Spleen (tissue), 7 donors: Measurements from ENCODE around the gene SOWAHA.

Experiments
- CTCF ChIP-seq, 11 experiments: fragments of 200-600 bp in 7 of 11; fragments of 450-650 bp in 4 of 11; sonication (generic) in 4 of 11; IDR thresholded peaks in 8 of 11; conservative IDR thresholded peaks in 3 of 11; 1 replicate in 7 of 11; 2 replicates in 4 of 11; pipeline versions ENCODE4 v1.4.0 to v1.8.0; 2016 to 2021; ENCODE audit warnings: antibody characterized with exemption in 11 of 11, inconsistent platforms in 4 of 11, mild to moderate bottlenecking in 1 of 11
- POLR2AphosphoS5 ChIP-seq, 3 donors: sonication (generic); formaldehyde crosslinking; IDR thresholded peaks; one replicate each; pipeline ENCODE4 v1.5.1; 2017; ENCODE audit warnings: antibody characterized with exemption in 3 of 3
- donor health status: DM: no; HTN: no; CAD: no; lungs with moderate emphysema.
- donor health status: DM: no; HTN: no; CAD: no.
- donor health status: DM: no; HTN: no; CAD: no.

- TF ChIP-seq CTCF (IDR thresholded peaks at IDR 0.05 in 8 of 11, conservative IDR thresholded peaks at IDR 0.05 in 3 of 11) (no peak), POLR2AphosphoS5 (IDR thresholded peaks at IDR 0.05) (no peak)
These were observed 24.6 kb upstream of the SOWAHA start for GRCh38 chr5:132788508-132788907.
